ENCODE results near the gene ARRDC5.
A peak's percentile ranks its signal among the peaks of the same experiment; 100 is the strongest.
"Not testable (repeated sequence)": the region's sequence is repeated elsewhere in the genome, so short reads cannot be mapped to it uniquely, and the experiment has no call there.

ARRDC5 gene

GRCh38 chr19:4914736-4915501 is 12.2 kb upstream of the ARRDC5 start:
- peak; percentile 56 to 67 for DNase-seq
- TF ChIP-seq POLR2A (IDR thresholded peaks at IDR 0.05; ENCODE audit: low read length) (no peak), GATA1 (IDR thresholded peaks at IDR 0.05; ENCODE audit: low read depth, low read length) (no peak)

GRCh38 chr19:4913996-4914735 is 11.5 kb upstream of the ARRDC5 start:
- TF ChIP-seq GATA1 (IDR thresholded peaks at IDR 0.05; ENCODE audit: low read depth, low read length) (no peak), POLR2A (IDR thresholded peaks at IDR 0.05; ENCODE audit: low read length) (no peak)
- DNase-seq = no peak

- TF ChIP-seq GATA1 (IDR thresholded peaks at IDR 0.05; ENCODE audit: low read depth, low read length) (no peak), POLR2A (IDR thresholded peaks at IDR 0.05; ENCODE audit: low read length) (no peak)
- DNase-seq = peak; percentile 82
Observed at GRCh38 chr19:4911786-4912672, 9.3 kb upstream of the ARRDC5 start.

GRCh38 chr19:4911314-4911713 is 8.6 kb upstream of the ARRDC5 start:
- DNase-seq = no peak
- TF ChIP-seq GATA1 (IDR thresholded peaks at IDR 0.05; ENCODE audit: low read depth, low read length) (no peak), POLR2A (IDR thresholded peaks at IDR 0.05; ENCODE audit: low read length) (no peak)

- no peak for TF ChIP-seq POLR2A (IDR thresholded peaks at IDR 0.05; ENCODE audit: low read length)
- TF ChIP-seq GATA1 (IDR thresholded peaks at IDR 0.05; ENCODE audit: low read depth, low read length) = no peak
- DNase-seq = no peak
Observed at GRCh38 chr19:4910594-4911281, 8.0 kb upstream of the ARRDC5 start.

GRCh38 chr19:4909897-4910593 is 7.3 kb upstream of the ARRDC5 start:
- TF ChIP-seq POLR2A (IDR thresholded peaks at IDR 0.05; ENCODE audit: low read length) = peak; percentile 4
- TF ChIP-seq GATA1 (IDR thresholded peaks at IDR 0.05; ENCODE audit: low read depth, low read length) = no peak
- peak; percentile 95 to 96 for DNase-seq

GRCh38 chr19:4909156-4909896 is 6.6 kb upstream of the ARRDC5 start, which contains the start of gene UHRF1:
Gene UHRF1 (plus strand): TSS chr19:4909501. CDS start chr19:4910886, 1,385 bp downstream.
- peak; percentile 67 to 77 for DNase-seq
- TF ChIP-seq POLR2A (IDR thresholded peaks at IDR 0.05; ENCODE audit: low read length) (peak; percentile 16), GATA1 (IDR thresholded peaks at IDR 0.05; ENCODE audit: low read depth, low read length) (no peak)

- TF ChIP-seq GATA1 (IDR thresholded peaks at IDR 0.05; ENCODE audit: low read depth, low read length) = no peak
- no peak for TF ChIP-seq POLR2A (IDR thresholded peaks at IDR 0.05; ENCODE audit: low read length)
- DNase-seq = no peak
Observed at GRCh38 chr19:4908781-4909155, 6.1 kb upstream of the ARRDC5 start.

- DNase-seq = no peak
- no peak for TF ChIP-seq POLR2A (IDR thresholded peaks at IDR 0.05; ENCODE audit: low read length)
- TF ChIP-seq GATA1 (IDR thresholded peaks at IDR 0.05; ENCODE audit: low read depth, low read length) = no peak
Observed at GRCh38 chr19:4908360-4908759, 5.7 kb upstream of the ARRDC5 start.

GRCh38 chr19:4906963-4907362 is 4.3 kb upstream of the ARRDC5 start:
- TF ChIP-seq POLR2A (IDR thresholded peaks at IDR 0.05; ENCODE audit: low read length) (no peak), GATA1 (IDR thresholded peaks at IDR 0.05; ENCODE audit: low read depth, low read length) (no peak)
- DNase-seq = no peak

GRCh38 chr19:4904481-4904880 is 1.8 kb upstream of the ARRDC5 start:
- TF ChIP-seq GATA1 (IDR thresholded peaks at IDR 0.05; ENCODE audit: low read depth, low read length) (no peak), POLR2A (IDR thresholded peaks at IDR 0.05; ENCODE audit: low read length) (no peak)
- no peak for DNase-seq

GRCh38 chr19:4900879-4901278 is 1.8 kb downstream of the ARRDC5 start:
- DNase-seq = not testable (repeated sequence)

All from erythroblast (primary cell).